Epithelial cell of esophagus (primary cell): ENCODE data around the gene NGFR.

ENCODE experiments used
- DNase-seq: peaks from one replicate; pipeline ENCODE4 v3.0.0; 2010; ENCODE audit warnings: low read depth
- H3K4me3 ChIP-seq: 2 replicates; pipeline ENCODE4 v1.5.1; 2011; ENCODE audit warnings: mild to moderate bottlenecking, low read length, control low read depth
- TF ChIP-seq, protein P1 (sequence below): IDR thresholded peaks from 2 replicates; pipeline ENCODE4 v1.5.1; 2011; ENCODE audit warnings: low read depth, mild to moderate bottlenecking, low read length, control low read depth, inconsistent platforms; ENCODE audit not compliant: insufficient read depth; ENCODE audit errors: missing control alignments

NGFR gene

DNA sequence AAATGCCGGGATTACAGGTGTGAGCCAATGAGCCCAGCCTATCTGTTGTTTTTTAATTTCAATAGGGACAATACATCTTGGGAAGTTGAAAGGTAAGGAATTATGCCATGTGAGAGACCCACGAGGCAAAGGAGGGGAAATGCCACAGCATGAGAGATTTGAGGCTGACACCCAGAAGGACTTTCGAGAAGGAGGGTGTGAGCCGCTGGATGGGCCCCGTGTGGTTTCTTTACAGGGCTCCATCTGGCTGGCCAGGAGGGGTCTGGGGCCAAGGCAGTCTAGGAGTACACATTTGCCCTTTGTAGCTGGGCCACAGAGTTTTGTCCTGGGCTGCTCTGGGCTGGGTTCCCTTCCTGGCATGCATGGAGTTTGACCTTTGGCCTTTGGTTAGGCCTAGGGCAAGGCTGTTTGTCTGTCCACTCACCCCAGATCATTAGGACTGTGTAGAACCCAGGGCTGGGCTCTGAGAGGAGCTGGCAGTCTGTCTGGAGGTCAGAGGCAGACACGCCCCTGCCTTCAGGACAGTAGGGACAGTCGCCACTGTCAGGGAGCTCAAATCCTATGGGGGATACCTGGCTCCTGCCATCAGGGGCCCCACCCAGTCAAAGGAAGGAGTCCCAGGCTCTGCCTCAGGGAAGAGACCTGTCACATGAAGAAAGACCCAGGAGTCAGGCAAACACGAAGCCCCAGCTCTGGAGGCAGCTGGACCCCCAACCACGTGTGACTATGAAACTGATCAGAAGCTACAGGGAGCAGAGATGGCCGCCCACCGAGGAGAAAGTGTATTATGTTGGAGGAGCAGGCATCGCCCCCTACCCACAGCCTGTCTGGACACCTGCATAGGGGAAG lies 56.4 kb downstream of the NGFR start:
- TF ChIP-seq, protein P1, sequence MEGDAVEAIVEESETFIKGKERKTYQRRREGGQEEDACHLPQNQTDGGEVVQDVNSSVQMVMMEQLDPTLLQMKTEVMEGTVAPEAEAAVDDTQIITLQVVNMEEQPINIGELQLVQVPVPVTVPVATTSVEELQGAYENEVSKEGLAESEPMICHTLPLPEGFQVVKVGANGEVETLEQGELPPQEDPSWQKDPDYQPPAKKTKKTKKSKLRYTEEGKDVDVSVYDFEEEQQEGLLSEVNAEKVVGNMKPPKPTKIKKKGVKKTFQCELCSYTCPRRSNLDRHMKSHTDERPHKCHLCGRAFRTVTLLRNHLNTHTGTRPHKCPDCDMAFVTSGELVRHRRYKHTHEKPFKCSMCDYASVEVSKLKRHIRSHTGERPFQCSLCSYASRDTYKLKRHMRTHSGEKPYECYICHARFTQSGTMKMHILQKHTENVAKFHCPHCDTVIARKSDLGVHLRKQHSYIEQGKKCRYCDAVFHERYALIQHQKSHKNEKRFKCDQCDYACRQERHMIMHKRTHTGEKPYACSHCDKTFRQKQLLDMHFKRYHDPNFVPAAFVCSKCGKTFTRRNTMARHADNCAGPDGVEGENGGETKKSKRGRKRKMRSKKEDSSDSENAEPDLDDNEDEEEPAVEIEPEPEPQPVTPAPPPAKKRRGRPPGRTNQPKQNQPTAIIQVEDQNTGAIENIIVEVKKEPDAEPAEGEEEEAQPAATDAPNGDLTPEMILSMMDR = no peak
- H3K4me3 ChIP-seq = no peak overlapping the region
- DNase-seq = no peak

DNA sequence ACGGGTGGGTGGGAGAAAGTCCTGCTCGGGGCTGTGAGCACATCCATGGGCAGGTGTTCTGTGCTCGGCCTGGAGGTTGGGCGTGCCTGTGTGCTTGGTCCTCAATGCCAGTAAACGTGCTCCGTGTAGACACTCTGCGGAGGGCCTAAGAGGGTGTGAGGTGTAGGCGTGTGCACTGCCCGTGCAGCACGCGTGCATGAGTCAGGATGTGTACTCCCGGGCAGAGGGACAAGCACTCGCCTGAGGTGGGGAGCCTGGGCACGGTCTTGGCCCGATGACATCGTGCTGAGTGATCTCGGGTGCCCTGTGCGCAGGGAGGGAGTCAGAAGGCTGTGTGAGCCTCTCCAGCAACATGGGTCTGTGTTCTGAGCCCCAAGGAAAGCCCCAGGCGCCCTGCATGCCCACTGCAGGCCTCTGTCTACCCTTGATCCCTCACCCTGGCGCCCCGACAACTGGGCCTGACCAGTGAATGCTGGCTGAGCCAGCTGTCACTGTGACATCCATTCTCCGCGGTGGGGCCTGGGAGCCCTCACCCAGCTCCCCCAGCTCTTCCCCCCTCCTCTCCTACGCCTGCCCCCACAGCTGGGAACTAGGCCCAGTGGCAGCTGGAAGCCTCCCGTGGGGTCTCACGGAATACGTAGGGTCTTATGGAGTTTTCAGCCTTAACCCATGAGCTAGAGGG lies 57.1 kb downstream of the NGFR start:
- DNase-seq = peak; percentile 82
- H3K4me3 ChIP-seq = no peak overlapping the region
- TF ChIP-seq, protein P1 = no peak

DNA sequence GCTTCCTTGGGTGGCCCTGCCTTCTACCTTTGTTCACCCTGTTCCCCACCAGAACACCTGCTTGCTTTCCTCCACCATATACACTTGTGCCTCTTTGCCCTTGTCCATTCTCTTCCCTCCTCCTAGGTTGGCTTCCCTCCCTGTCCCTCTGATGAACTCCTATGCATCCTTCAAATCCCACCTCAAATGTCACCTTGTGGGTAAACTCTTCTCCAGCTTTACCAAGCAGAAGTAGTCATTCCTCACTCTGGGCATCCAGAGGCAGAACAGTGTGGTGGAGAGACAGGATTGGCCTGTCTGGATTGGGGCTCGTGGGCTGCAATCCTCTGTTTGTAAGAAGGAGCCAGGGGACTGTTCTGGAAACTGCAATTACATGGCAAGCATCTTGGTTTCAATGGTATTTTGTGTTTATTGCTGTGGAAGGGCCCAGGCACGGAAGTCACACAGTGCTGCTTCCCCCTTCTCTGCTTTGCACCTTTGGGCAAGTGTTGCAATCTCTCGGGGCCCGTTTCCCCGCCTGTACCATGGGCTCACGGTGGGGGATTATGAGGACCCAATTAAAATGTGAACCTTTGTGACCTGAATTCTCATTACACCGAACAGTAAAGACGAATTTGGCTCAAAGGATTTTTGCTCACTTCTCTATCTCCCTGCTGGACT lies 58.7 kb downstream of the NGFR start:
- no peak for DNase-seq
- H3K4me3 ChIP-seq = no peak overlapping the region
- TF ChIP-seq, protein P1 = no peak

DNA sequence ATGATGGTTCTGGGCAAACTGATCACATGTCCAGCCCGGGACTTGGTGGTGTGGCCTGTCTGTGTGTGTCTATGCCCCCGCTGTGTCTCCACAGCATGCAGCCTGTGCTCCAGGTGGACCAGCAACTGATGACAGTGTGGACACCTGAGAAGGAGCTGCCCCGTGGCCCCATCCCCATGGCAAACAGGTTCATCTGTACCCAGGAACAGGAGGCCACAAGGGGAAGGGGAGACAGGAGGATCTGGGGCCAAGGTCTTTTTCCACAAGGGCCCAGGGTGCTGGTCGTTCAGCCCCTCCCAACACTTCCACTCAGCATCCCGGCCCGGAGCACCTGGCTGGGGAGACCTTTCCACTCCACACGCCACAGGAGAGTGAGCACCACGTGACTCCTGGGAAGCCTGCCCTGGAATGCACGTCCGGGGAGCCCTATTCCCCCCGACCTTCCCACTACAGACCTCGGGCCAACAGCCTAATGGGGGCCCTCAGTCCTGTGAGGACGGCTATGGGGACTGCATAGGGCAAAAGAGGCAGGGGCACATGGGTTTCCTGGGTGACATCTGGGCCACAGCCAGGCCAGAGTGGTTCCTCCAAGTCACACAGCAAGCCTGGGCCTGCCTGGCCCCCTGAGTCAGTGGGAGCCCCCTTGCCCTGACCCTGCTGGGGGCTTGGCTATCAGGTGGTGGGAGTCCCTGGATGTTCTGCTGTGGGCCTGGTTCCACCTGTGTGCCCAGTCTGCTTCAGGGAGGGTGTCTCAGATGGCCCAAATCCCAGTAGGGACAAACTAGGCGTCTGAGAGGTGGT lies 59.8 kb downstream of the NGFR start:
- no peak overlapping the region for H3K4me3 ChIP-seq
- TF ChIP-seq, protein P1 = no peak
- no peak for DNase-seq

DNA sequence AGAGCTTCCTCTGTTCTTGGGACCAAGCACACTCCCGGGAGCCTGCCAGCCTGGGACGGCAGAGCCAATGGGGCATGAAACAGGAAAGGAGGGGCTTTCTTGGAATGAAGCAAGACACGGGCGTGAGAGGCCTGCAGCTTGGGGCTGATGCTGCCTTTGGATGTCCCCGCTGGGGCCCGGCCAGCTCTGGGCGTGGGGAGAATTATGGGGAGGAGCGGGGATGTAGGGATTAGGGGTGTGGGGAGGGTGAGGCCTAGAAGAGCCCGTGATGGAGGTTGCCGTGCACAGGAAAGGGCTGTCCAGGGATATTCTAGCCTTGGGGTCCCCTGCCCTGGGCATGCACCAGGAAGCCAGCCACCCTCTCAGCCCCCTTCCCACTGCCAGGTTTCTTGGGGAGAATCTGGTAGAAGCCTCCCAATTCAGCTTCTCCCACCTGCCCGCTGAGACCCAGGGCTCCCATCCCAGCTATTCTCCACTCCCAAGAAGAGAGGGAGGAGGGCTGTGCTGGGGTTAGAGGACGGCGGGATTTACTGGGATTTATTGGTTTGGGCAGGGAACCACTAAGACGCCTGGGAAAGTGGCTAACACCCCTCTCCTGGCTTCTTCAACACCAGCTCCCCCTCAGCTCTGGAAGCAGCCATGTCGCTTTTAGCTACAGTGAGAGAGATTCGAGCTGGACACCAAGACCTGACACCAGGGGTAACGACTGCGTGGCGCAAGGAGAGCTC lies 60.6 kb downstream of the NGFR start:
- DNase-seq = no peak
- no peak overlapping the region for H3K4me3 ChIP-seq
- TF ChIP-seq, protein P1 = no peak
